Epithelial cell of proximal tubule (primary cell): Measurements from ENCODE around the gene TRIM47. TPM values are rescaled to one million over a fixed set of nuclear protein-coding genes. Genes with fewer than 3 reads are reported as not detected.

ENCODE experiments used
- DNase-seq: peaks from one replicate; pipeline ENCODE4 v3.0.0-alpha.2; 2011; ENCODE audit warnings: low read depth
- H3K4me3 ChIP-seq: 2 replicates; pipeline ENCODE4 v1.5.1; 2011; ENCODE audit warnings: low read depth, mild to moderate bottlenecking, low read length
- CTCF ChIP-seq: conservative IDR thresholded peaks from 2 replicates; pipeline ENCODE4 v1.5.1; 2012; ENCODE audit warnings: low read depth, mild to moderate bottlenecking, low read length
- total RNA-seq: library from RNA; depleted of rRNA; stranded (reverse); fragments of >200 nt; gene quantifications from 2 replicates; pipeline ENCODE4 v1.2.3, GENCODE V29; 2015

Gene TRIM47
- total RNA-seq, 1 donor from 2014 or later, result 51.2 TPM

- no peak for TF ChIP-seq CTCF
- no peak overlapping the region for H3K4me3 ChIP-seq
- DNase-seq, result no peak
These were observed 32.3 kb downstream of the TRIM47 start for GRCh38 chr17:75845933-75846691.

- H3K4me3 ChIP-seq, result no peak overlapping the region
- peak; percentile 72 for TF ChIP-seq CTCF
- no peak for DNase-seq
These were observed 33.2 kb downstream of the TRIM47 start for GRCh38 chr17:75845058-75845711.

GRCh38 chr17:75844530-75845057 is 33.8 kb downstream of the TRIM47 start:
- TF ChIP-seq CTCF, result no peak
- no peak overlapping the region for H3K4me3 ChIP-seq
- no peak for DNase-seq

- DNase-seq, result no peak
- no peak for TF ChIP-seq CTCF
- no peak within 1 kb of the TSS for H3K4me3 ChIP-seq
These were observed 34.5 kb downstream of the TRIM47 start, which contains the start of gene UNC13D for GRCh38 chr17:75843577-75844529. Gene UNC13D, minus strand, starts transcription at chr17:75844404. Its CDS starts 67 bp downstream, at chr17:75844337.

GRCh38 chr17:75842963-75843576 is 35.3 kb downstream of the TRIM47 start:
- TF ChIP-seq CTCF, result no peak
- no peak for DNase-seq
- H3K4me3 ChIP-seq, result no peak overlapping the region

GRCh38 chr17:75842411-75842810 is 36.0 kb downstream of the TRIM47 start:
- no peak overlapping the region for H3K4me3 ChIP-seq
- no peak for TF ChIP-seq CTCF
- DNase-seq, result no peak
